Activated T-helper 17 cell treated with anti-CD3 and anti-CD28 coated beads, Interleukin-2, amount 50 U/mL, for 72 hours (primary cell): ENCODE measurements around the gene KDM6A. TPM values are rescaled to one million over a fixed set of nuclear protein-coding genes. Genes with fewer than 3 reads are reported as not detected.
A peak's percentile ranks its signal among the peaks of the same experiment; 100 is the strongest.
"Not testable (repeated sequence)": the region's sequence is repeated elsewhere in the genome, so short reads cannot be mapped to it uniquely, and the experiment has no call there.

ENCODE experiments used
- ATAC-seq: fragments of 150-1000 bp; cut with Tn5 transposase; replicated peaks from 2 replicates; pipeline ENCODE4 v1.10.0; 2021; ENCODE audit warnings: mild to moderate bottlenecking, moderate library complexity
- H3K27ac Mint-ChIP-seq: one replicate; pipeline ENCODE4 v1.8.0; 2022; ENCODE audit warnings: mixed read lengths
- H3K27me3 Mint-ChIP-seq: one replicate; pipeline ENCODE4 v1.8.0; 2022; ENCODE audit warnings: mixed read lengths
- H3K36me3 Mint-ChIP-seq: one replicate; pipeline ENCODE4 v1.8.0; 2022; ENCODE audit warnings: low read depth, mild to moderate bottlenecking, mixed read lengths
- H3K4me1 Mint-ChIP-seq: one replicate; pipeline ENCODE4 v1.8.0; 2022; ENCODE audit warnings: mixed read lengths
- H3K4me3 Mint-ChIP-seq: one replicate; pipeline ENCODE4 v1.8.0; 2022; ENCODE audit warnings: mild to moderate bottlenecking, mixed read lengths
- H3K9me3 Mint-ChIP-seq: one replicate; pipeline ENCODE4 v1.8.0; 2022; ENCODE audit warnings: mixed read lengths
- total RNA-seq, 2 donors: library from RNA; stranded (reverse); gene quantifications; one replicate each; pipeline ENCODE4 v1.2.3, GENCODE V29; 2022

Gene KDM6A
- total RNA-seq, 2 donors from 2014 or later = 24.4 to 33.1 TPM

DNA sequence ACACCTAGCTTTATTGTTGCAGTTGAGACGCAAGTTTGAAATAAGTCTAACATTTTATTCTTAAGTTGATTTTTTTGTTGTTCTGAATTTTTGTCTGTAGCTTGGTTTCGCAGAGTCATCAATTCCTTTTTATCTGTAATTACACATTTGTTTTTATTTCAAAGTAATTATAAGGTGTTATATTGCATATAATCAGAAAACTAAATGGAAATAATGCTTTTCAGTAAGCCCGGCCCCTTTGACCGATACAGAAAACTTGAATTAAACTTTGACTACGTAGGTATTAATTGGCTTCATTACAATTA, 2.1 kb downstream of the KDM6A start:
- Mint-ChIP-seq H3K36me3 (peaks cover 28% of the 10 kb centered on the region), H3K27me3 (no peaks in the 10 kb centered on the region), H3K4me3 (peak overlapping the region; percentile 92), H3K9me3 (no peaks in the 10 kb centered on the region), H3K27ac (peak overlapping the region; percentile 94), H3K4me1 (no peaks in the 10 kb centered on the region)
- no peak for ATAC-seq

DNA sequence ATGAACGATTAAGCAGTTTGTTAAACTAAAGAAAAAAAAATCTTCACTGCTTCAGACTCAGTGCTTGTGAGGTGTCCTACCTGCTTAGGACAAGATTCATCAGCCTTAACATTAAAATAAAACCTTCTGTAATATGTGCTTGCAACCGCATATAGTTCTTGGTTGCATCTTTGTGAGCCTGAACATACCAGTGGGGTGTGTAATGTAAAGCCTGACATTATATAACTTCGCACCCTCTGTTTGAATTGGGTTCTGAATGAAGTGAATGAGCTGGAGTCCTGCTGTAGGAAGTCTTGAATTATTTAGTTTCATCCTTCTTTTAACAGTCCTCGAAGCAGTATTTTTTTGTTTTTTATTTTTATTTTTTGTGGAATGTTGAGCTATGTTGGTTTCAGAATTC, 3.1 kb downstream of the KDM6A start:
- Mint-ChIP-seq H3K4me1 (no peaks in the 10 kb centered on the region), H3K27ac (no peak overlapping the region)

DNA sequence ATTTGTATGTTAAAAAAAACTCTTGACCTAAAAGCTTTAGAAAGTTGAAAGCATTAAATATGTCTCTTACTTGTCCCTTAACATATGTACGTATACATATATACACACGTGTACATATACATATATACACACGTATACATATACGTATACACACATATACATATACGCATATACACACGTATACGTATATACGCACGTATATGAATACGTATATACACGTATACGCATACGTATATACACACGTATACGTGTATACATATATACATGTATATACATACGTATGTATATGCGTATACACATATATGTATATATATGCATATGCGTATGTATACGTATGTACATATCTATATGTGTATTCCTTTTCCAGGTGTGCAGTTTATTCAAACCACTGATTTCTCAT, 3.8 kb downstream of the KDM6A start:
- Mint-ChIP-seq H3K36me3 (peaks cover 28% of the 10 kb centered on the region), H3K4me1 (no peaks in the 10 kb centered on the region), H3K27ac (no peak overlapping the region), H3K9me3 (no peaks in the 10 kb centered on the region), H3K4me3 (peak overlapping the region; percentile 92), H3K27me3 (no peaks in the 10 kb centered on the region)
- no peak for ATAC-seq

More for the DNA sequence above, 3.1 kb downstream of the KDM6A start:
- Mint-ChIP-seq H3K9me3 (no peaks in the 10 kb centered on the region), H3K27me3 (no peaks in the 10 kb centered on the region), H3K4me3 (peak overlapping the region; percentile 92), H3K36me3 (peaks cover 28% of the 10 kb centered on the region)
- no peak for ATAC-seq

DNA sequence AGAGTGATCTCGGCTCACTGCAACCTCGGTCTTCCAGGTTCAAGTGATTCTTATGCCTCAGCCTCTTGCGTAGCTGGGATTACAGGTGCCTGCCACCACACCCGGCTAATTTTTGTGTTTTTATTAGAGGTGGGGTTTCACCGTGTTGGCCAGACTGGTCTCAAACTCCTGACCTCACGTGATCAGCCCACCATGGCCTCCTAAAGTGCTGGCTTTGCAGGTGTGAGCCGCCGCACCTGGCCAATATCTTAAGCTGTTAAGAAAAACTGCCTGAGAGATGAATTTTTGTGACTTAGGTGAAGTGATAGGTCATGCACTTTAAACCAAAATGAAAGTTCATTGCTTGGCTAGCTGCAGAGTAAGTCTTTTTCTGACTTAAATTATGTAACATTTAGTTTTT, 5.8 kb downstream of the KDM6A start:
- no peak for ATAC-seq
- Mint-ChIP-seq H3K4me1 (no peaks in the 10 kb centered on the region), H3K9me3 (no peaks in the 10 kb centered on the region), H3K27ac (no peak overlapping the region), H3K36me3 (peaks cover 28% of the 10 kb centered on the region), H3K27me3 (no peaks in the 10 kb centered on the region), H3K4me3 (no peak overlapping the region)

DNA sequence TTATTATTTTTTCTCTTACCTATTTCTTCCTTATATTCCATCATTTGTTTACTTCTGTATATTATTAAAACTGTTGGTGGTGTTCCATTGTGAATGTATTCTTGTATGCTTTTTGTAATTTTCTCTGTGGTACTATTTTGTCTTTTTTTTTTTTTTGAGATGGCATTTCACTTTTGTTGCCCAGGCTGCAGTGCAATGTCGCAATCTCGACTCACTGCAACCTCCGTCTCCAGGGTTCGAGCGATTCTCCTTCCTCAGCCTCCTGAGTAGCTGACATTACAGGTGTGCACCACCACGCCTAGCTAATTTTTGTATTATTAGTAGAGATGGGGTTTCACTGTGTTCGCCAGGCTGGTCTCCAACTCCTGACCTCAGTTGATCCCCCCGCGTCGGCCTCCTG, 8.6 kb downstream of the KDM6A start:
- no peaks in the 10 kb centered on the region for H3K27me3 Mint-ChIP-seq
- no peaks in the 10 kb centered on the region for H3K4me1 Mint-ChIP-seq
- ATAC-seq = no peak
- peaks cover 5% of the 10 kb centered on the region for H3K36me3 Mint-ChIP-seq
- no peak overlapping the region for H3K27ac Mint-ChIP-seq
- no peak overlapping the region for H3K4me3 Mint-ChIP-seq
- no peaks in the 10 kb centered on the region for H3K9me3 Mint-ChIP-seq

DNA sequence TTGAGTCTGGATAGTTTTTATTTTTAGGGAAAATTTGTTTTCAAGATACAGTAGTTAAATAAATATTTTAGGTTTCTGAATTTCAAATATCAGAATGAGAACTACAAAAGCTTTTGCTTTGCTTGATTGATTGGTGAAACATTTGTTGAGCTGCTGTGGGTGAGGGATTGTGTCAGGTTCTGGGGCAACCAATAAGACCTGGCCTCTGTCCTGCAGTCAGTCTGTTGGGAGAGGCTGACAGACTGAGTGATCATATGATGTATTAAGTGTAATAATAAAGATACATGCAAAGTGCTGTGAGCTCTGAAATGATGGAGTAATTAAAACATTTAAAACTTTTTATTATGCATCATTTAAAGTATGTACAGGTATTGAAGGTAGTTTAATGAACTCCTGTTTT, 9.6 kb downstream of the KDM6A start:
- Mint-ChIP-seq H3K4me3 (no peak overlapping the region), H3K4me1 (no peaks in the 10 kb centered on the region), H3K27ac (no peak overlapping the region), H3K9me3 (no peaks in the 10 kb centered on the region), H3K36me3 (no peaks in the 10 kb centered on the region), H3K27me3 (no peaks in the 10 kb centered on the region)
- no peak for ATAC-seq

DNA sequence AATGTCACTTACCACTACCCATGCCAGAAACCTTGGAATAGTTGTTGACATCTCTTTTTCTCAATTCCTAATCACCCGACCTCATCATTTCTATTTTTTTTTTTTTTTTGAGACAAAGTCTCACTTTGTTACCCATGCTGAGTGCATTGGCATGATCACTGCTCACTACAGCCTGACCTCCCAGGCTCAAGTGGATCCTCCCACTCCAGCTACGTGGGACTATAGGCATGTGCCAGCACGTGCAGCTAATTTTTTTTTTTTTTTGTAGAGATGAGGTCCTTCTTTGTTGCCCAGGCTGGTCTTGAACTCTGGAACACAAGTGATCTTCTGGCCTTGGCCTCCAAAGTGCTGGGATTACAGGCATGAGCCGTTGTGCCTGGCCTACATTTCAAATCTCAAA, 12.0 kb downstream of the KDM6A start:
- ATAC-seq = no peak
- Mint-ChIP-seq H3K27ac (no peak overlapping the region), H3K27me3 (no peaks in the 10 kb centered on the region), H3K4me1 (peaks cover 2% of the 10 kb centered on the region), H3K4me3 (no peak overlapping the region), H3K36me3 (no peaks in the 10 kb centered on the region), H3K9me3 (no peaks in the 10 kb centered on the region)

DNA sequence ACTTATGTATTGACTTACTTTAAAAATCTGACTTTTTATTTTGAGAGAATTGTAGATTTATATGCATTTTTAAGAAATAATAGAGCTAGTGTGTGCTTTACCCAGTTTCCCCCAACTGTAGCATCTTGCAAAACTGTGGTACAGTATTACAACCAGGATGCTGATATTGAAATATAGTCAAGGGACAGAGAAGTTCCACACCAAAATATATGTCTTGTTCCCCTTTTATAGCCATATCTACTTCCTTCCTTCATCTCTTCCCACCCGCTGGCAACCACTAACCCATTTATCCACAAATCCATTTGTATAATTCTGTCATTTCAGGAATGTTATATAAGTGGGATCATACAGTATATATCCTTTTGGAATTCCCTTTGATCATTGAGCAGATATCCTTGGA, 16.8 kb downstream of the KDM6A start:
- Mint-ChIP-seq H3K27me3 (no peaks in the 10 kb centered on the region), H3K36me3 (no peaks in the 10 kb centered on the region), H3K4me1 (peaks cover 9% of the 10 kb centered on the region), H3K27ac (peak overlapping the region; percentile 48), H3K4me3 (peak overlapping the region; percentile 65), H3K9me3 (no peaks in the 10 kb centered on the region)
- no peak for ATAC-seq

DNA sequence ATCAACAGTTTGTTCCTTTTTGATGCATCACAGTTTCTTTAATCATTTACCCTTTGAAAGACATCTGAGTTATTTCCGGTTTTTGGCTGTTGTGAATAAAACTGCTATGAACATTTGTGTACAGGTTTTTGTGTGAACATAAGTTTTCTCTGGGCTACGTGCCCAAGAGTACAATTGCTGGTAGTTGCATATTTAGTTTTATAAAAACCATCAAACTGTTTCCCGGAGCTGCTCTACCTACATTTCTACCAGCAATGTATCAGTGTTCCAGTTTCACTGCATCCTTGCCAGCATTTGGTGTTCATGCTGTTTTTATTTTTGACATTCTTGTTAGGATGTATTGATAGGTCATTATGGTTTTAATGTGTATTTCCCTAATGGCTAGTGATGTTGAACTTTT, 17.3 kb downstream of the KDM6A start:
- peak; percentile 42 for ATAC-seq
- Mint-ChIP-seq H3K4me3 (peak overlapping the region; percentile 65), H3K36me3 (peaks cover 2% of the 10 kb centered on the region), H3K4me1 (peaks cover 9% of the 10 kb centered on the region), H3K9me3 (no peaks in the 10 kb centered on the region), H3K27ac (peak overlapping the region; percentile 48), H3K27me3 (no peaks in the 10 kb centered on the region)

DNA sequence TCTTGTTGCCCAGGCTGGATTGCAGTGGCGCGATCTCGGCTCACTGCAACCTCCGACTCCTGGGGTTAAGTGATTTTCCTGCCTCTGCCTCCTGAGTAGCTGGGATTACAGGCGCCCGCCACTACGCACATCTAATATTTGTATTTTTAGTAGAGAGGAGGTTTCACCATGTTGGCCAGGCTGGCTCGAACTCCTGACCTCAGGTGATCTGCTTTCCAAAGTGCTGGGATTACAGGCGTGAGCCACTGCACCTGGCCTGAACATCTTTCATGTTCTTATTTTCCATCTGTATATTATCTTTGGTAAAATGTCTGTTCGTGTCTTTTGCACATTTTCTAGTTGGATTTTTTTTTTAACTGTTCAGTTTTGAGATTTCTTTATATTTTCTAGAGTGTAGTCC, 17.7 kb downstream of the KDM6A start:
- not testable (repeated sequence) for H3K4me1 Mint-ChIP-seq, ATAC-seq, H3K27ac Mint-ChIP-seq, H3K4me3 Mint-ChIP-seq, H3K36me3 Mint-ChIP-seq, H3K9me3 Mint-ChIP-seq, H3K27me3 Mint-ChIP-seq

DNA sequence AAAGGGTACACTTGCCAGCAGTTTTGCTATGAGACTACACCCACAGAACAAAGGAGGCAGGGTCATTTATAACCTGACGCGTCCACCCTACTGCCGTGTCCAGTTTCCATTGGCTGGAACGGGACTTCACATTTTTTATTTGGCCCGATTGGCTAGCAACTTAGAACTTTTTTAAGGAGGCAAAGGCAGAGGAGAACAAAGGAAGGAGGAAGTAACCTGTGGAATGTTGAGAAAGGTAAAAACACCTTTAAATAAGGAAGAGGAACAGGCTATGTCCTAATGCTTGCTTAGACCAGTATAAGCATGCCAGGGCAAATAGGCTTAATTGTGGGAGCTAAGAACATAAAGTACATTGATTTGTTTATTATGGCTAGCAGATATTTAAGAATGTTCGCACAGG, 18.7 kb downstream of the KDM6A start:
- Mint-ChIP-seq H3K9me3 (no peaks in the 10 kb centered on the region), H3K36me3 (peaks cover 6% of the 10 kb centered on the region)

DNA sequence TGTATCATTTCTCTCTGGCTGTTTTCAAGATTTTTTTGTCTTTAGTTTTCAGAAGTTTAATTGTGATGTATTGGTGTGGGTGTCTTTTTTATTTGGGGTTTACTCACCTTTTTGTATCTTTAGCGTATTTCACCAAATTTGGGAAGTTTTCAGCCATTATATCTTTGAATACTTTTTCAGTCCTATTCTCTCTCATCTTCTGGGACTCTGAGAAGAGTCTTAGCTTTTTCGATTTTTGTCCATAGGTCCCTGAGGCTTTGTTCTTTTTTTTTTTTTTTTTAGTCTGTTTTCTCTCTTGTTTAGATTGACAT, 23.8 kb downstream of the KDM6A start:
- no peak overlapping the region for H3K27ac Mint-ChIP-seq
- no peaks in the 10 kb centered on the region for H3K9me3 Mint-ChIP-seq
- ATAC-seq = no peak
- no peak overlapping the region for H3K4me3 Mint-ChIP-seq
- peaks cover 12% of the 10 kb centered on the region for H3K36me3 Mint-ChIP-seq
- peaks cover 22% of the 10 kb centered on the region for H3K4me1 Mint-ChIP-seq
- no peaks in the 10 kb centered on the region for H3K27me3 Mint-ChIP-seq

More for the DNA sequence above, 18.7 kb downstream of the KDM6A start:
- Mint-ChIP-seq H3K27me3 (no peaks in the 10 kb centered on the region), H3K27ac (no peak overlapping the region), H3K4me3 (no peak overlapping the region), H3K4me1 (peaks cover 9% of the 10 kb centered on the region)
- no peak for ATAC-seq

DNA sequence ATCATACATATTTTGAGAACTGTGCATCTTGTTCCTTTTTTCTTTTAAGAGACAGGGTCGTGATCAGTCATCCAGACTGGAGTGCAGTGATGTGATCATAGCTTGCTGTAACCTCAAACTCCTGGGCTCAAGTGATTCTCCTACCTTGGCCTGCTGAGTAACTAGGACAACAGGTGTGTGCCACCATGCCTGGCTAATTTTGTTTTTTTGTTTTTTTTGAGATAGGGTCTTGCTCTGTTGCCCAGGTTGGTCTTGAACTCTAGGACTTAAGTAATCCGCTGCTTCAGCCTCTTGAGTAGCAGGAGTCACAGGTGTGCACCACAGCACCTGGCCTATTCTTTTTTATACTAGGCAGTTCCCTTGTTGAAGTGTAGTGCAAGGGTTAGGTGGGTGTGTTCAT, 24.6 kb downstream of the KDM6A start:
- Mint-ChIP-seq H3K4me3 (no peak overlapping the region), H3K36me3 (peaks cover 12% of the 10 kb centered on the region), H3K9me3 (no peaks in the 10 kb centered on the region), H3K4me1 (peaks cover 22% of the 10 kb centered on the region), H3K27ac (no peak overlapping the region), H3K27me3 (no peaks in the 10 kb centered on the region)
- no peak for ATAC-seq

DNA sequence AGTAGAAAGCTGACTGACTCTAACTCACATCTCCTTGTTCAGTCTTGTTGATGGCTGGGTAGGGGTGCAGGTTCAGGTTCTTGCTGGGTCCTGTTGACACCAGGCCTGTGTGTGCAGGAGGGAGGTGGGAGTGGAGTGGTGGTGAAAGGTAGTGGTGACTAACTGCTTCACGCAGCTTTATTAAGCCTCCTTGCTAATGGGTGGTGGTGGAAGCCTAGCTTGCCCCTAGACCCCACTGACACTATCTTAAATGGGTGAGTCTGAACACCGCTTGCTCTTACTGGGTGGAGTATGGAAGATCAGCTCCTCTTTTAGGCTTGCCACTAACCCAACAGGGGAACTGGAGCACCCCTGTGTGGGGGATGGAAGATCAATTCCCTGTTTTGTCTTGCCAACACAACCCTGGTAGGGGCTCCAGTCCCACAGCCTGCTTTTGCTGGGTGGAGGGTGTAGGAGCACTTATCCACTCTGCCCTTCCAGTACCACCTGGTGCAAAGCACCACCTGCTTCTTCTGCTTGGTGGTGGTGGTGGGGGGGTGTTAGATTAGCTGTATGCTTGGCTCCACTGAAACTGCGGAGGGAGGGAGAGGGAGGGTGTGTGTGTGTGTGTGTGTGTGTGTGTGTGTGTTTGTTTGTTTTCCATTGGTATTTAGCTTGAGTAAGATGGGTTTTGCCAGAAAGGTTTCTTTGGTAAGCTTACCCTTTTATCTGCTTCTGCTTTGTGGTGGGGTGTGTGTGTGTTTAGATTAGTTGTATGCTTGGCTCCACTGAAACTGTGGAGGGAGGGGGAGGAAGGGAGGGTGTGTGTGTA, 25.6 kb downstream of the KDM6A start:
- H3K27ac Mint-ChIP-seq = peak overlapping the region; percentile 75
- peaks cover 17% of the 10 kb centered on the region for H3K36me3 Mint-ChIP-seq
- peak overlapping the region; percentile 57 for H3K4me3 Mint-ChIP-seq
- peak; percentile 39 for ATAC-seq
- H3K9me3 Mint-ChIP-seq = no peaks in the 10 kb centered on the region
- H3K27me3 Mint-ChIP-seq = no peaks in the 10 kb centered on the region
- H3K4me1 Mint-ChIP-seq = peaks cover 29% of the 10 kb centered on the region

DNA sequence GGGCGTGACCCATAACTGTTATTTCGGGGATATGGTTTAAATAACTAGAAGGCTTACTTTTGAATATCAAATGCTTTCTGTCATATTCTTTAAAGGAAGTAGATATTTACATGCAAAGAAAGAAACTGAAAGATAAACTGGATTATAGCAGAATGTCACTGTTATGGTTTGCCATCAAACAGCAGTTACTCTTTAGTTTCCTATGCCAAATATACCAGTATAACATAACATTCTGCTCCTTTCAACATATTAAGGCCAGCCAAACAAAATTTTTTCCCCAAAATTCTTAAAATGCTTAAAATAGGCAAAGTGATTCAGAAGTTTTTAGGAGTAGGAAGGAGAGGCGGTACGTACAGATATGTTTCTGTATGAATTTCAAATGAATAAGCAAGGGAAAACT, 27.0 kb downstream of the KDM6A start:
- H3K27me3 Mint-ChIP-seq = no peaks in the 10 kb centered on the region
- ATAC-seq = no peak
- peaks cover 17% of the 10 kb centered on the region for H3K36me3 Mint-ChIP-seq
- no peaks in the 10 kb centered on the region for H3K9me3 Mint-ChIP-seq
- H3K4me1 Mint-ChIP-seq = peaks cover 26% of the 10 kb centered on the region
- peak overlapping the region; percentile 75 for H3K27ac Mint-ChIP-seq
- peak overlapping the region; percentile 57 for H3K4me3 Mint-ChIP-seq

DNA sequence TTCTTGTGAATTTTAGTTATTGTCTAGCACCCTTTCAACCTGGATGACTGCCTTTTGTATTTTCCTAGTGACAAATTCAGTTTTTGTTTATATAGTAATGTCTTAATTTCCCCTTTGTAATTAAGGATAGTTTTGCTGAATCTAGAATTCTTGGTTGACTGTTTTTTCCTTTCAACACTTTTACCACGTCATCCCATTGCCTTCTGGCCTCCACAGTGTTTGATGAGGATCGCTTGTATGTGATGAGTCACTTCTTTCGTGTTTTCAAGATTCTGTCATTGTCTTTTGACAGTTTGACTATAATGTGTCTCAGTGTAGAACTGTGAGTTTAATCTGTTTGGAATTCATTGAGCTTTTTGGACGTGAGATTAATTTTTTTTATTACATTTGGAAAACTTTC, 30.1 kb downstream of the KDM6A start:
- ATAC-seq = peak; percentile 90
- Mint-ChIP-seq H3K9me3 (peaks cover under 1% of the 10 kb centered on the region), H3K27ac (peak overlapping the region; percentile 88)

More for the DNA sequence above, 30.1 kb downstream of the KDM6A start:
- Mint-ChIP-seq H3K4me1 (peaks cover 35% of the 10 kb centered on the region), H3K4me3 (peak overlapping the region; percentile 65), H3K27me3 (no peaks in the 10 kb centered on the region), H3K36me3 (peaks cover 5% of the 10 kb centered on the region)
